Hematopoietic multipotent progenitor cell (in vitro differentiated cells): Measurements from ENCODE around the gene STPG3. TPM values are rescaled to one million over a fixed set of nuclear protein-coding genes. Genes with fewer than 3 reads are reported as not detected.

Source experiments
- DNase-seq, 3 donors: peaks; one replicate each; pipeline ENCODE4 v3.0.0-alpha.2; 2011 to 2015; ENCODE audit warnings: low read depth in 2 of 3, low spot score in 2 of 3
- total RNA-seq: library from RNA; depleted of rRNA; stranded (reverse); fragments of >200 nt; gene quantifications from one replicate; pipeline ENCODE4 v1.2.3, GENCODE V29; 2012

STPG3 gene
- total RNA-seq: 0.54 TPM

DNA sequence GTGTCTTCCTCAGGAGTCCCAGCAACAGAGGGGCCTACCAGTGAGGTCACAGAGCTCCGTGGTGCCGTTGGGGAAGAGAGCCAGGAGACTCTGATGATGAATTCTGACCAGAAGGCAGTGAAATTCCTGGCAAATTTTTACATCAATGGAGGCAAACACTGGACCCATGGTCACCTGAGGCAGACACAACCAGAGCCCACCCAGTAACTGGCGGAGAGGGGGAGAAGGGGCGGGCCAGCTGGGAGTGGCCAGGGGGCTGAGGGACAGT, at the start of gene STPG3:
Gene STPG3, plus strand, starts transcription at position 93 of the 268 bp plus-strand sequence. Its CDS starts 1 bp downstream, at position 94.
- no peak for DNase-seq

DNA sequence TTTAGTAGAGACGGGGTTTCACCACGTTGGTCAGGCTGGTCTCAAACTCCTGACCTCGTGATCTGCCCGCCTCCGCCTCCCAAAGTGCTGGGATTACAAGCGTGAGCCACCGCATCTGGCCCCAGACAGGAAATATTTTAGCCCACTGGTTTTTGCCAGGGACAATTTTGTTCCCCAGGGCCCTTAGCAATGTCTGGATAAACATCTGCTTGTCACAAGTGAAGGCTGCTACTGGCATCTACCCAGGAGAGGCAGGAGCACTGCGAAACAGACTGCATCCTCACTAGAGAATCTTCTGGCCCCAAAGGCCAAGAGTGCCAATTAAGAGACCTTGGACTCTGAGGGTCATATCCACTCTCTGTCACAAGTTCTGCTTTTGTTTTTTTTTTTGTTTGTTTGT, 48.1 kb upstream of the STPG3 start:
- no peak for DNase-seq

DNA sequence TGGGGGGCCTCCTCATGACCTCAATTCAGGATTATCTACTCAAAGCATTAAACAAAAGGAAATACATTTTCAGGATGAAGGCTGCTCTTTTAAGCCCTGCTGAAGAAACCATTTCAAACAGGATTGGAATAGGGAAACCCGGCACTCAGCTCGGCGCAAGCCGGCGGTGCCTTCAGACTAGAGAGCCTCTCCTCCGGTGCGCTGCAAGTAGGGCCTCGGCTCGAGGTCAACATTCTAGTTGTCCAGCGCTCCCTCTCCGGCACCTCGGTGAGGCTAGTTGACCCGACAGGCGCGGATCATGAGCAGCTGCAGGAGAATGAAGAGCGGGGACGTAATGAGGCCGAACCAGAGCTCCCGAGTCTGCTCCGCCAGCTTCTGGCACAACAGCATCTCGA, 46.4 kb upstream of the STPG3 start:
- DNase-seq: no peak

DNA sequence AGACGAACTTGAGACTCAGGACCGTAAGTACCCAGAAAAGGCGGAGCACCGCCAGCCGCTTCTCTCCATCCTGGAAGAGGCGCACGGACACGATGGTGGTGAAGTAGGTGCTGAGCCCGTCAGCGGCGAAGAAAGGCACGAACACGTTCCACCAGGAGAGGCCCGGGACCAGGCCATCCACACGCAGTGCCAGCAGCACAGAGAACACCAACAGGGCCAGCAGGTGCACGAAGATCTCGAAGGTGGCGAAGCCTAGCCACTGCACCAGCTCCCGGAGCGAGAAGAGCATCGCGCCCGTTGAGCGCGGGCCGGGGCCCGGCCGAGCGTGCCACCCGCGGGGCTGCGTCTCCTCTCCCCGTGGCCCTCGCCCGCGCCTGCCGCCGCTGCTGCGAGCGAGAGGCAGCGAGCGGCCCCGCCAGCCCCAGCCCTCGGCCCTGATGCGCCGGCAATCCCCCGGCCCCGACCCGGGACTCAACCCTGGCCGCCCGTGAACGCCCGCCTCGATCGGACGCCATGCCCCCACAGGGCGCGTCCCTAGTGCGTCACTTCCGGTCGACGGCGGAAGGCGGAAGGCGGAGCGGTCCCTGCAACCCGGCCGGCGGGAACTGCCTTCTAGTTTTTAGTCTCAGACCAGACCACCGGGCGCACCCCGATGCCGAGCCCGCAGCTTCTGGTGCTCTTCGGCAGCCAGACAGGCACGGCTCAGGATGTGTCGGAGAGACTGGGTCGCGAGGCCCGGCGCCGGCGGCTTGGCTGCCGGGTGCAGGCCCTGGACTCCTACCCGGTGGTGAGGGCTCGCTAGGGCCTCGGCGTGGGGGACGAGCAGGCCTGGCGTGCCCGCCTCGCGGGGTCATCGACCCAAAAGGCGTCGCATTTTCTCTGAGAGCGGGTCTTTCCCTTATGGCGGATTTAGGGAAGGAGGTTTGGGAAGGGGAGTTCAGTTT, 45.7 kb upstream of the STPG3 start, which contains the start of the genes NDOR1 and TMEM203:
Gene NDOR1, plus strand, starts transcription at position 575 of the 944 bp plus-strand sequence. Its CDS starts 78 bp downstream, at position 653.
Gene TMEM203, minus strand, starts transcription at position 523 of the 944 bp plus-strand sequence. Its CDS starts 234 bp downstream, at position 289.
- peak; percentile 86 to 92 (median 90) for DNase-seq

DNA sequence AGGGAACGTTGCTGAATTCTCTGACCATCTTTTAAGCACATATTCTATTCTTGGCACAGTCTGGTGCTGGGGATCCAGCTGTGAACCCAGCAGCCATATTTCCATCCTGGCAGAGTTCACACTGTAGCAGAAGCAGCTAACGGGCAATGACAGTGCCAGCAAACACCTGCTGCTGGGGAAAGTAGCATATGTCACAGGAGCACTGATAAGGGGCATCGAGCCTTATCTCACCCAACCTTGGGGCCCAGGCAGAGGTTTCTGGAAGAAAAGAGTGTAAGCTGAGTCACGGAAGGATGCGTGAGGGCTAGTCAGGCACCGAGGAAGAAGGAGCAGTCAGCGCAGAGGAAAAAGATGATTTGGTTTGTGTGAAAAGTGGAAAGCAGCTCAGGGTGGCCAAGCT, 44.5 kb upstream of the STPG3 start:
- no peak for DNase-seq

DNA sequence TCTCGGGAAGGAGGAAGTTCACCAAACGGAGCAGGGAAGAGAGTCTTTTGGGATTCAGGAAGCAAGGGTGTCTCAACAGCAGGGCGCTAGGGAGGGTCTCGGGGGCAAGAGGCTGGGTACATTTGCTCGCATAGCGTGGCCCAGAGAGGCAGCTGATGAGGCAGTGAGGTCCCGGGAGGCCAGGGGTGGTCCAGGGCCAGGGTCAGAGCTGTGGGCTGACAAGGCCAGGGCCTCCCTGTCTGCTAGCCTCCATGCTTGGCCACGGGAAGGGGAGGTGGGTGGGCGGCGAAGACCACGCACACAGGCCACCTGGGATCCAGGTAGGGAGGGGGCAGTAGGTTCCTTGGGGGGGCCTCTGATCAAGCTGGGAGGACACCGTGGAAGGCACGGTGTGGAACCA, 39.6 kb upstream of the STPG3 start:
- no peak for DNase-seq

DNA sequence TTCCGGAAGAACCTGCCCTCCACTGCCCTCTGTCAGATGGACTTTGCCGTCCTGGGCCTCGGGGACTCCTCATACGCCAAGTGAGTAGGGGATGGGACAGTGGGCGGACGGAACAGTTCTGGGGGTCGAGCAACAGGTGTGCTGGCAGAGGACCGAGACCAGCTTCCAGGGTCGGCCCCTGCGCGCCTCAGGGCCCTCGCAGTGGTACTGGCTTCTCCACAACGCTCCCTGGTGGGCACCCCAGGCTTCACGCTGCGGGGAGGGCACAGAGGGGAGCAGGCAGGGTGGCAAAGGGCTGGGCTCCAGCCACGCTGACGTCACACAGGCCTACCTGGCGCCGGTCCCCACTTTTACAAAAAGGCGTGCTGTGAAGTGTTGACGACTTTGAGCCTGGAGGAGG, 38.6 kb upstream of the STPG3 start:
- DNase-seq: no peak

DNA sequence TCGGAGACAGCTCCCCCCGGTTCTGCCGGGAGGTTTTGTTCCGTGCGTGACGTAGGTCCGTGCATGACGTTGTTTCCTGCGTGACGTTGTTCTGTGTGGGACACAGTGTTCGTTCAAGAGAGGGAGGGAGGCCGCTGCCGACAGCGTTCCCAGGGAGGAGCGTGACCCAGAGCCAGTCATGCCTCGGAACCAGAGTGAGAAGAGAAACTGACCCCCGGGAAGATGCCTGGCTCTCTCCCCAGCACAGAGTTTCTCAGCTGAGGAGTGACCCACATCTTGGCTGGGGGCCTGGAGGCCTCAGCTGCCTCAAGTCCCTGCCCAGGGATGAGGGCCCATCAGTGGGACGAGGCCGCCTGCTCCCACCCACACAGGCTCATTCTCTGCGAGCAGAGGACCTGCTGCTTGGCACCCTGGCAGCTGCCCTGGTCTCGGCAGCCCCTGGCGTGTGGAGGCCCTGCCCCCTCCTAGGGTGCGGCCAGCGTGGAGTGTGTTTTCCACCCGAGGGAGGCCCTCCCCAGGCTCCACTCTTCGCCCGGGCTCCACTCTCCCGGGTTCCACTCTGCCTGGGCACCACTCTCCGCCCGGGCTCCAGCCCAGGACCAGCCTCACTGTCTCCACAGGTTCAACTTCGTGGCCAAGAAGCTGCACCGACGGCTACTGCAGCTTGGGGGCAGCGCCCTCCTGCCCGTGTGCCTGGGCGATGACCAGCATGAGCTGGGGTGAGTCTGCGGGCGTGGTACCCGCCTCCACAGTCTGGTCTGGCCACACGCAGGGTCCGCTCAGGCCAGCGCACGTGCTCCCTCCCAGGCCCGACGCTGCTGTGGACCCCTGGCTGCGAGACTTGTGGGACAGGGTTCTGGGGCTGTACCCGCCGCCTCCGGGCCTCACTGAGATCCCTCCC, 37.7 kb upstream of the STPG3 start:
- DNase-seq: no peak

DNA sequence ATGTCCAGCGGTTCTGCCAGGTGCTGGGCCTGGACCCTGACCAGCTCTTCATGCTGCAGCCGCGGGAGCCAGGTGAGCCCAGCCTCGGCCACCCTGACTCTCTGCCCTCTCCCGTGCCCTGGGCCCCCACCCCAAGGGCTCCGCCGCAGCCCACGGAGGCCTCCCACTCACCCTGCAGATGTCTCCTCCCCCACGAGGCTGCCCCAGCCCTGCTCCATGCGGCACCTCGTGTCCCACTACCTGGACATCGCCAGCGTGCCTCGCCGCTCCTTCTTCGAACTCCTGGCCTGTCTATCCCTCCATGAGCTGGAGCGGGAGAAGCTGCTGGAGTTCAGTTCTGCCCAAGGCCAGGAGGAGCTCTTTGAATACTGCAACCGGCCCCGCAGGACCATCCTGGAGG, 36.5 kb upstream of the STPG3 start:
- no peak for DNase-seq

DNA sequence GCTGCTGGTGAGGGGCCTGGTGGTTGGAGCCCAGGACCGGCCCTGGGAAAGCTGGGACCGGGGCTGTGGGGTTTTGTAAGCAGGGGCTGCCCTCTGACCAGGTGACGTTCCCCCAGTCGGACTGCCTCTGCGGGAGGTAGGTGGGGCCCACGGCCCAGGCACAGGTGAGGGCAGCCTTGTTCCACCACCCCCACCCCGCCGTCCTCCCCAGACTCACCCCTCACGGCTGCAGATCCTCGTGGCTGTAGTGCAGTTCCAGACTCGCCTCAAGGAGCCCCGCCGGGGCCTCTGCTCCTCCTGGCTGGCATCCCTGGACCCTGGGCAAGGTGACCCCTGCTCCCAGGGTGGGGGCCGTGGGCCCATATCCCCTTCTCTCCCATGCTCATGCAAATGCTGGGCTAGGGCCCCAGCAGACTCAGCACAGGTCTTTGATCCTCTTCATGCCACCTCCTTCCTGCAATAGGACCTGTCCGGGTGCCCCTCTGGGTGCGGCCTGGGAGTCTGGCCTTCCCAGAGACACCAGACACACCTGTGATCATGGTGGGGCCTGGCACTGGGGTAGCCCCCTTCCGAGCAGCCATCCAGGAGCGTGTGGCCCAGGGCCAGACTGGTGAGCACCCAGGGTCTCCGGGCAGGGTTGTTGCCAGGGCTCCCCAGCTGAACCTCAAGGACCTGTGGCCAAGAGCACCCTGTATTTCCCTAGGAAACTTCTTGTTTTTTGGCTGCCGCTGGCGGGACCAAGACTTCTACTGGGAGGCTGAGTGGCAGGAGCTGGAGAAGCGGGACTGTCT, 35.7 kb upstream of the STPG3 start:
- DNase-seq: no peak

DNA sequence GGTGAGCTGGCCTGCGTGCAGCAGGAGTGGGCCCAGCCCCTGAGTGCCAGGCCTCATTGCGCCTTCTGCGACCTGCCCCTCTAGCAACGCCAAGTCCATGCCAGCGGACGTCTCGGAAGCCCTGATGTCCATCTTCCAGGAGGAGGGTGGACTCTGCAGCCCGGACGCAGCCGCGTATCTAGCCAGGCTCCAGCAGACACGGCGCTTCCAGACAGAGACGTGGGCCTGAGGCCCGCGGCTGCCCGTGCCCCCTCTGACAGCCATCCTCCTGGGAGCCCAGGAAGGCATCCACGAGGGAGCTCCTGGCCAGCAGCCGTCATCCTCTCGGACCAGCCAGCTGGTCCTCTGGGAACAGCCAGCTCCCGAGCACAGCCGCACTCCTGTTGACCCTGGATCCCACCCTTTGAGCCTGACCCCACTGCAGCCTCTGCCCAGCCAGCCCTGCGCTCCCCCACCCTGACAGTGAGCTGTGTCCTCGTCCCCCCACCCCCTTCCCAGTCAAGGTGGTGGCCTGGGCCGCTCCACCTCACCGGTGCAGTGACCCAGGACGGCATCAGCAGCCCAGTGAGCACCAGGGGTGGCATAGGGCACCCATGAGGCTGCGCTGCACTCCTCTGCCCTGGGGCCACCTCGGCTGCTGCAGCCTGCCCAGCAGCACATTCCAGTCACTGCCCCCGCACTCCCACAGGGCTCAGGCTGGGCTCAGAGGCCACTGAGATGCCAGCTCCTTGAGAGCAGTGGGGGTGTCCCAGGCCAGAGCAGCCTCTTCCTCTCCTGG, 34.7 kb upstream of the STPG3 start:
- DNase-seq: no peak

DNA sequence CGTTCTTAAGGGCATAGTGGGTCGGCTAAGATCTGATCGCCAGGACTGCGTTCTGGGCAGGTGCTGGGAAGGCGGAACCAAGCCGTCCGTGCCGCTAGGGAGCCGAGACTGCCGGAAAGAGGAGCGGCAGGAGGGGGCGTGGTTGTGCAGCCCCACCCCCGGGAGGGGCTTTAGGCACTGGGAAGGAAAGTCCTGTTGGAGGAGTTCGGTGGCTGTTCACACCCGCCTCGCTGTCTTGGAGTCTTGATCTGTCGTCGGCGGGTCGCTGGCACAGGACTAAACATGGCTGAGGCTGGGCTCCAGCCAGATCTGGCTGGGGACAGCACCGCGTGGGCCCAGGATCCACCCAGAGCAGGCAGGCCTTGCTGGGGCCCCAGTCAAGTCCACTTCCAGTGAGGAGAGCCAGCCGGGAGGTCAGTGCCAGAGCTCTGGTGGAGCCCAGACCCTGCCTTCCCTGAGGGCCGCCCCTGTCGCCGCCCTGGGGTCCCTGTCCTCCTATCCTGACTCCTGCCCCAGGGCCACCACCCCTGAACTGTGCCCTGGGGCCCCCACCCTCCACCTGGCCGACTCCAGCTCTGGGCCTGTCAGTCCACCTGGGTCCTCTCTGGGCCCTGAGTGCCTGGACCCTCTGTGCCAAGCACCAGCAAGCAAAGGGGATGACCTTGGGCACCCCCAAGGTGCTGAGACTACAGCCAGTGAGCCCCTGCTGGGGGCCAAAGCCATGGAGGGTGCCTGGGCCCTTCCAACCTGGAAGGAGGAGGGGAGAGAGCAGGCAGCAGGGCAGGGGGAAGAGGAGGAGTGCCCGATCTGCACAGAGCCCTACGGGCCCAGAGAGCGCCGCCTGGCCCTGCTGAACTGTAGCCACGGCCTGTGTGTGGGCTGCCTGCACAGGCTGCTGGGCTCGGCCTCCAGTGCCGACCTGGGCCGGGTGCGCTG, 33.5 kb upstream of the STPG3 start:
- no peak for DNase-seq

DNA sequence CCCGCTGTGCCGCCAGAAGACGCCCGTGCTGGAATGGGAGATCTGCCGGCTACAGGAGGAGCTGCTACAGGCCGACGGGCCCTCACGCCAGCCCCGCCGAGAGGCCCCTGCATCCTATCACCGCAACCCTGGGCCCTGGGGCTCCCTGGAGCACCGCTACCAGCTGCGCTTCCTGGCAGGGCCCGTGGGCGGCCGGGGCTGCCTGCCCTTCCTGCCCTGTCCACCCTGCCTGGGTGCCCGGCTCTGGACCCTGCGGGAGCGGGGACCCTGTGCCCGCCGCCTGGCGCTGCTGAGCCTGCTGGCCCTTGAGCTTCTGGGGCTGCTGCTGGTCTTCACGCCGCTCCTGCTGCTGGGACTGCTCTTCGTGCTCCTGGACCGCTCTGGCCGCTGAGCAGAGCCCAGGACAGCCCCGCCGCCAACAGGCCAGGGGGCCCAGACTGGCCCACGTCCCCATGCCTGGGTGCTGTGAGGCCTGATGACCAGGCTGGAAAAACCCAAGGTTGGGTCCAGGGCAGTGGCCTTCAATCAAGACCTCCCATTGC, 32.8 kb upstream of the STPG3 start:
- no peak for DNase-seq

DNA sequence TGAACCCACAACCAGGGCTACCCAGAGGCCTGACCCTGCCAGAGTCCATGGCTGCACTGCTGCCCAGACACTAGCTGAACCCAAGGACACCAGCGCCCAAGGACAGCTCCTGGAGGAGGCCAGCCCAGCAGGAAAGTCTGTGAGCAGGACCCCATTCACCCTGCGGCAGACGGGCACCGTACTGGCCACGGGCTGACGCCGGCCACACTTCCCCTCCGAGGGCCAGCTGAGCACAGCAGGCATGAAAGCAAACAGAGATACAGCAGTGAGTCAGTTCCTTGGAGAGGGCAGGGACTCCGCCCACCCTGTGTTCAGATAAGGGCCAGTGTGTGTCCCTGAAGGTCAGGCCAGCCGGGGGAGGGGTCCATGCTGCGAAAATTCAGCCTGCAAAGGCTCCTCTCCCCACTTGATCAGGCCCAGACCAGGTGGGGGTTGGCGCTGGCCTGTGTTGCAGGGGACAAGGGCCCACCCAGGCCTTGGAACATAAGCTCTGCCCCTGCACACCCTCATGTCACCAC, 32.3 kb upstream of the STPG3 start:
- DNase-seq: no peak

DNA sequence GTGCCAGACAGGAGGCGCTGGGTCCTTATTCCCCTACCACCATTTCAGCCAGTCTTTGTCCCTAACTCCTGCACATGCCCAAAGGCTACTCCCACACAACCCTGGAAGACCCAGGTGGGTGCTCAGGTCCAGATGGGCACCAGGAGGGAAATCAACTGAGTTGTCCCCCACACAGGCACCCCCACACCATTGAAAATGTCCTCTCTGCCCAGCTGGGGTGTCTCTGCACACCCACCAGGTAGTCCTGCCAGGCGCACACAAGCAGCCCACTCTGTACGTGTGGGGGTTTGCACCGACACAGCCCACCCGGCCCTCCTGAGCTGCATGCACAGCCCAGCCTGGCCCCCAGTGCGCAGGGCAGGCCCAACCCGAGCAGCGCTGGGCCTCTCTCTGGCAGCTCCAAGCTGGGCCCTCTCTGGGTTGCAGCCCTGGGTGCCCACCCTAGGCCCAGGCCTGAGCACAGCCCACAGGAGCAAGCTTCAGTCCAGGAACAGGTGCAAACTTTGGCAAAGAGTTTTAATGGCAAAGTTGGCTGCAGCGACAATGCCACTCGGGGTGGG, 31.2 kb upstream of the STPG3 start:
- DNase-seq: no peak

DNA sequence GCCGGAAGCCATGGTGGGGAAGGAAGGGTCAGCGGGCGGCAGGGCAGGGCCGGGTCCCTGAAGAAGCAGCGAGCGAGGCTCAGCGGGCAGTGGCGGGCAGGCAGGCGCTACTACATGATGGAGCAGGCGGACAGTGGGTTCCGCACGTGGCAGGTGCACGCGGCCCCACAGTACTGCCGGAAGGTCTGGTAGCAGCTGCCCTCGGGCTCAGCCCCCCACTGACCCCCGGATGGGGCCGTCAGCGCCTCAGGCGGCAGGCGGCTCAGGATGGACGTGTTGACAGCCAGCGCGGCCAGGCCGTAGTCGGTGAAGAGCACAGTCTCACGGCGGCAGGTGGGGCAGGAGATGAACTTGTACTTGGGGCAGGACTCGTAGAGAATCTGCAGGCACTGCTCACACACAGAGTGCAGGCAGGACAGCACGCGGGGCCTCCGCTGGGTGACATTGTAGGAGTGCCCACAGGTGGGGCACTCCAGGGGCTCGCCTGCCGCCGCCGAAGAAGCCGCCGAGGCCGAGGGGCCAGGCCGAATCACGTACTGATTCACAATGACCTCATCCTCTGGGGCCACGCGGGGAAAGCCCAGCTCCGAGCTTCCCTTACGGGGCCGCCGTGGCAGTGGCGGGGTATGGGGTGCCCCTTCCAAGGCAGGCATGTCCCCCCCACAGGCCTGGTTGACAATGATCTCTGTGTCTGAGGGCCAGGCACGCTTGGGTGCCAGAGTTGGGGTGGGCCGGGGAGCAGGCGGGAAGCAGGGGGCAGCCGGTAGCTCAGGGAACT, 30.6 kb upstream of the STPG3 start:
- DNase-seq: no peak

DNA sequence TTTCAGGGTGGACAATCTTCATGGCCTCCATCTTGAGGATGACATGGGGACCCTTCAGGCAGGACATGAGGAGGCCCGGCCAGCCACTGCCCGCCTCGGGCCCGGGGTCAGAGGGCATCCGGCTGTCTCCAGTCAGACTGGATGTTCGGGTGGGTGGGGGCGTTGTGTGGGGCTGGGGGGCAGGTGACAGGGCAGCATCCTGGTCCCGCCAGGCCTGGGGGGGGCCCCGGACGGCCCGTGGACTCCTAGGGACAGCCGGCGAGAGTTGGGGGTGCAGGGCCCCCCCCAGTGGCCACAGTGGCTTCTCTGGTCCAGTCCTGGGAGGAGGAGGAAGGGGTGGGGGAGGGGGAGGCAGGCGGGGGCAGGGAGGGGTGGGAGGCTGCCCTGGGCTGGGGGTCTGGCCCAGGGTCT, 30.0 kb upstream of the STPG3 start:
- DNase-seq: no peak
